Astrocyte (in vitro differentiated cells and primary cell): ENCODE results near the gene MAN1A1.

Experiments used
- CTCF ChIP-seq: IDR thresholded peaks from 2 replicates; pipeline ENCODE4 v1.5.1; 2011; ENCODE audit warnings: low read depth, mild to moderate bottlenecking, inconsistent platforms, low read length, moderate library complexity; ENCODE audit not compliant: insufficient read depth
- EZH2 ChIP-seq: IDR thresholded peaks from 2 replicates; pipeline ENCODE4 v1.6.1; 2012; ENCODE audit warnings: mild to moderate bottlenecking, low read length, inconsistent platforms; ENCODE audit not compliant: insufficient read depth

DNA sequence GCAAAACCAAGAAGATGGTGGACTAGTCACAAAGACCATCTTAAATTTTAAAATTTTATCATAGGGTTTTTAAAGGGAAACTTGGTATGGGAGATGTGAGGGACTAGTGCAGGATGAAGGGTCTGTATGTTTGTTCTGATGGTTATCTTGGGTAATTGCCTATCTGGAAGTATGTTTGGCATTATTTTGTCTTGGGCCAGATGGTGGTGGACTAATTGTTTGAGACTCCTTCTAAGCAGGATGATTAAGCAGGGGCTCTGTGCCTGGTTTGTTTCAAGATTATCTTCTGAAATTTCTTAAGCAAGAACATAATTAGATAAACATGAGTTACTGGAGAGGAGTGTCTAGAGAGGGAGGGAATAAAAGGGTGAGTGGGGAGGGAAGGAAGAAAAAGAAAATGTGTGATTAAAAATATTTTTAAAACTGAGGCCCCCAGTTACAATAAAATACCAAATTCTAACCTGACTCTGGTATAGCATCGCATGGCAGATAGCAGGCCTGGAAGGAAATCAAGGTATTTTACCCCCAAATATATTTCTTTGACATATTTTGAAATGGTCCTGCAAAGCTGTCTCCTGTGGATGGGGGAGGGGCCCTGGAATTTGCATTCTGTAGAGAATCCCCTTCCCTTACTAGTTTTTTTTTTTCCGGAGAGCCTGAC is 221.2 kb downstream of the MAN1A1 start:
- no peak for TF ChIP-seq CTCF
- no peak for TF ChIP-seq EZH2
